Spinal cord (tissue), 10 donors: Measurements from ENCODE around the gene NR2F2. TPM values are rescaled to one million over a fixed set of nuclear protein-coding genes. Genes with fewer than 3 reads are reported as not detected.
A peak's percentile ranks its signal among the peaks of the same experiment; 100 is the strongest.

Source experiments
- DNase-seq, 6 donors: peaks; one replicate each; pipeline versions ENCODE4 v3.0.0 to v3.0.0-alpha.2; 2013 to 2015; ENCODE audit warnings: low spot score in 6 of 6, low read depth in 4 of 6
- H3K27ac ChIP-seq: one replicate; pipeline ENCODE4 v1.5.1; 2013; ENCODE audit warnings: low read depth, low read length, control low read depth
- H3K27me3 ChIP-seq: one replicate; pipeline ENCODE4 v1.6.1; 2013; ENCODE audit warnings: low read length; ENCODE audit not compliant: control insufficient read depth, insufficient read depth
- H3K36me3 ChIP-seq: one replicate; pipeline ENCODE4 v1.6.1; 2013; ENCODE audit warnings: low read length; ENCODE audit not compliant: control insufficient read depth, insufficient read depth
- H3K4me1 ChIP-seq: one replicate; pipeline ENCODE4 v1.6.1; 2013; ENCODE audit warnings: low read length; ENCODE audit not compliant: control insufficient read depth, insufficient read depth
- H3K4me3 ChIP-seq: one replicate; pipeline ENCODE4 v1.5.1; 2013; ENCODE audit warnings: low read depth, low read length, control low read depth
- H3K9me3 ChIP-seq: one replicate; pipeline ENCODE4 v1.6.1; 2013; ENCODE audit warnings: low read length; ENCODE audit not compliant: control insufficient read depth, insufficient read depth
- WGBS: methylation state at CpG from one replicate; pipeline ENCODE4 v1.1.5; 2013; ENCODE audit warnings: missing lambda C conversion rate; ENCODE audit not compliant: insufficient coverage; 5-methylcytosine and 5-hydroxymethylcytosine counted together
- polyA plus RNA-seq, 2 donors: library from polyadenylated mRNA; unstranded; fragments of 120-200 nt; gene quantifications; one replicate each; pipeline ENCODE4 v1.2.1, GENCODE V29; 2013; ENCODE audit not compliant: insufficient read length in 2 of 2
- total RNA-seq, 2 donors: library from RNA; depleted of rRNA in 1 of 2; stranded (reverse); fragments of 120-200 nt in 1 of 2; fragments of >200 nt in 1 of 2; gene quantifications; one replicate each; pipeline versions ENCODE4 v1.2.3 to v1.2.4, GENCODE V29; 2013 to 2014
- donor health status: healthy.

The NR2F2 gene
- total and polyA plus RNA-seq, 4 donors, result 21.4 to 96.9 (median 67.6) TPM

DNA sequence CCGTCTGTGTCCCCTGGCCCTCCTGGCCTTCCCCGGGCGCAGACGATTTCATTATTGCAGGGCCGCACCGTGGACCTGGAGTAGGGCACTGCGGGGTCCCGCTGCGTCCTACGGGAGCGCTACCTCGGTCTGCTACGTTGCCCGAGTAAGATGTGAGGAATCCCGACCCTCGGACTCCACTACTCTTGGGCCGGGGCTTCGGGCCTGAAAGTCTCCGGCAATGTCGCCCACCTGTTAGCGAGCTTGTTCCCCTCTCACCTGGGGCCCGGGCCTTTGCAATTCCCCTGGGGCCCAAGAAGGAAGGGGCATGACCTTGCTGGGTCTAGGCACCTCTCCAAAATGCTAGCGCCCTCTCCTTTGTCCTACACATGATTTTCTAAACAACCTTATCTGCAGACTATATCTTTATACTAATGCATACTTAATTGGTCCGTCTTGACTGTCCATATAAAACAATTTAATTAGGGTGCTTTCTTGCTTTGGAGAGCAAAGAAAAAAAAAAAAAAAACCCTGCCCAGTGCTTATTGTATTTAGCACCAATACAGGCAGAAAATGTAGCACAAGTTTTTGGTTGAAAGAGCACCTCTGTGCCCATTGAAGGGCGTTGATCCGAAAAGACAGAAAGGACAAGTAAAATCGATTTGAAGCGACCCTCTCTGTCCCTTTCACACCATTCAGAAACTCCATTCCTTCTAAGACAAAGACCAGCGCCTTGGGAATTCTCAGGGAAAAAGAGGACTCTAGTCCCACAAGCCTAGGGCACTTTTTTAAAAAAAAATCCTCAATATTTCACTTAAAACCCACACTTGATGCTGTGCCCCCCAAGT lies 7.0 kb upstream of the NR2F2 start:
- Histone ChIP-seq H3K36me3 (no peaks in the 10 kb centered on the region), H3K27me3 (peaks cover 70% of the 10 kb centered on the region), H3K4me1 (peaks cover 44% of the 10 kb centered on the region), H3K9me3 (no peaks in the 10 kb centered on the region), H3K27ac (peak overlapping the region; percentile 94), H3K4me3 (peak overlapping the region; percentile 92)
- 35% methylated on average over 27 of the region's 29 CpGs for WGBS
- DNase-seq, result peak in 2 of 6 donors; percentile 26 to 45

DNA sequence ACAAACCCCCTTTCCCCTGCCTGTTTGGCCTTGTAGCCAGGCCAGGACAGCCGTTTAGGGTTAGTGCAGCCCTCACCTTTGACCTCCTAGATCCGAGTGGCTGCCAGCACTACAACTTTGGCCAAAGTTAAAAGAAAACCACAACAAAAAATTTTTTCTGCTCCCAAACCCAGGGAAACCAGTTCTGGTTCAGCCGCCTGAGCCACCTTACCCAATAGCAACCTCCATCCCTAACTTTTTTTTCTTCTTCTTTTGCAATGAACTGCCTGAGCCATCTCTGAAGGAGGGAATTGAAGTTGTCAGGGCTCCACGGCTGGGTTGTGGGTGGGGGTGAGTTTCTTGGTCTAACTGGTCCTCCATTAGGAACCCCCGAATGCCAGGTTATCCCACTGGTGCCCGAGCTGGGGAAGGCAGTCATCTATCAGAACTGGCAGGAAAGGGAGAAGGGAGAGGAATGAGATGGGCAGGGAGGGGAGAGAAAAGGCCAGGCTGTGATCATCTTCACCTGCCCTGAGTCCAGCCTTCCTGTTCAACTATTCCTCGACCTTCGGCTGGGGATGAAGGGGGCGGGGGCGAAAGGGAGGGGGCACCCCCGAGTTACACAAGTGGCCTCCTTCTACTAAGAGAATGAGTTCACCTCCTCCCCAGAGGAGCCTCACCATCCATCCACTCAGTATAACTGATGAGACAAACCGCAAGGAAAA lies 6.2 kb upstream of the NR2F2 start:
- 36% methylated on average over 6 of the region's 12 CpGs for WGBS
- Histone ChIP-seq H3K4me3 (peak overlapping the region; percentile 92), H3K4me1 (peaks cover 45% of the 10 kb centered on the region), H3K9me3 (no peaks in the 10 kb centered on the region), H3K27me3 (peaks cover 70% of the 10 kb centered on the region), H3K36me3 (no peaks in the 10 kb centered on the region), H3K27ac (peak overlapping the region; percentile 94)
- peak in 3 of 6 donors; percentile 26 to 43 (median 36) for DNase-seq

DNA sequence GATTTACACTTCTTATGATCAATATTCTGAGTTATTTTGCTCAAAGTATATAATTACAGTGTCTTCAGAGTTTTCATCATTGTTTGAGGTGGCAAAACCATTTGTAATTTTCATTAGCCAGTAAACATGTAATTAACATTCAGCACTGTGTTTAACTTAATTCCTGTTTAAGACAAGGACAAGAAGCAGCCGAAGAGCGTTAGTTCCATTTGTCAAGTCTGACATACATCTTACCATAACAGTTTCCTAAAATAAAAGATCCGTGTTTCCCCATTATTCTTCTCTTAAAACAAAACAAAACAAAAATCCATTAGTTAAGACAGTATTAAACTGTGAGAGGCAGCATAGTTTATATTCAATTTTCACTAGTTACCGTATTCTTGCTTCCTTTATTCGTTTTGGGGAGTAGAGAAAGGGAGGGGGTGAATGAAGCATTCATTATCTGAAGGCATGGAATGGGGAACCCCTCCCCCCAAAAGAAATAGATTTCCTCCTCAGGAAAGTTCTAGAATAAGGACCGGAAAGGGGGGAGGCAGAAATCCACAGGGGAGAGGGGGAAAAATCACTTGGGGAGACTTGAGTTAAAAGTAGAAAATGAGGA lies 5.5 kb upstream of the NR2F2 start:
- peak overlapping the region; percentile 92 for H3K4me3 ChIP-seq
- no CpG with 5 or more reads among the region's 6 CpGs for WGBS
- DNase-seq, result peak in 1 of 6 donors; percentile 43
- H3K4me1 ChIP-seq, result peaks cover 48% of the 10 kb centered on the region
- peak overlapping the region; percentile 94 for H3K27ac ChIP-seq
- H3K9me3 ChIP-seq, result no peaks in the 10 kb centered on the region
- no peaks in the 10 kb centered on the region for H3K36me3 ChIP-seq
- H3K27me3 ChIP-seq, result peaks cover 69% of the 10 kb centered on the region

DNA sequence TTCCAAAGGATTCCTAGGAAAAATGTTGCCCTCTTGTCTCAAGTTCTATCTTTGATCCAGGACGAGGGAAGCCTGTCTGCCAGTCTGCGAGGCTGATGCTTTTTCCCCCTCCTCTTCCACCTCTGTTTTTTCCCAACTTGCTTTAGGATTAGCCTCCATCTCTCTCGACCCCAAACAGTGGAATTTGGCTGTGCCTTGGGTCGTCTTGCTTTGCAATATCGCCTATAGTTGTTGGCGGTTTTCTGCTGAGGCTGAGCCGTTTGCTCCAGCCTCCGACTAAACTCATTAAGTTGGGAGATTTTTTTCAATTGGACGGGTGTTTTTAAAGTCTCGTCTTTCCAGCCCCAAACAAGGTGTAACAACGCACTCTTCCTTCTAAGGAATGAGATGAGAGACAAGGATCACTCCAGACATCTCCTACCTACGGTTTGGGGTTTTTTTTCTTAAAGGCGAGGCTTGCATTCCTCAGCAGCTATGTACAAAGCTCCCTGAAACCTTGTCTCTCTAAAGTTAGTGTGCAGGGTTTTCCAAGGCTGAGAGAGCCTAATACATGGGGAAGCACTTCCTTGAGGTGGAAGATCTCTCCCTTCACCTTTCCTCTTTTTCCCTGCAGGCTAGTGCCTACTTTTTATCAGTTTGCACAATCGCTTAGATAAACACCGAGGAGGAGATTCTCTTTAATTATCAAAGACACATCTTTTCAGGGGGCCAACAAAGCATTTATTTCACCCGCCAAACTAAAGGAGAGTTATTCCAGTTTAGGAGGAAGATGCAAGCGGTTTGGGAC lies 4.8 kb upstream of the NR2F2 start:
- Histone ChIP-seq H3K27me3 (peaks cover 63% of the 10 kb centered on the region), H3K27ac (peak overlapping the region; percentile 94), H3K4me1 (peaks cover 47% of the 10 kb centered on the region), H3K36me3 (no peaks in the 10 kb centered on the region), H3K9me3 (no peaks in the 10 kb centered on the region), H3K4me3 (peak overlapping the region; percentile 92)
- peak in 3 of 6 donors; percentile 63 to 73 (median 66) for DNase-seq
- 6% methylated on average over 2 of the region's 17 CpGs for WGBS

DNA sequence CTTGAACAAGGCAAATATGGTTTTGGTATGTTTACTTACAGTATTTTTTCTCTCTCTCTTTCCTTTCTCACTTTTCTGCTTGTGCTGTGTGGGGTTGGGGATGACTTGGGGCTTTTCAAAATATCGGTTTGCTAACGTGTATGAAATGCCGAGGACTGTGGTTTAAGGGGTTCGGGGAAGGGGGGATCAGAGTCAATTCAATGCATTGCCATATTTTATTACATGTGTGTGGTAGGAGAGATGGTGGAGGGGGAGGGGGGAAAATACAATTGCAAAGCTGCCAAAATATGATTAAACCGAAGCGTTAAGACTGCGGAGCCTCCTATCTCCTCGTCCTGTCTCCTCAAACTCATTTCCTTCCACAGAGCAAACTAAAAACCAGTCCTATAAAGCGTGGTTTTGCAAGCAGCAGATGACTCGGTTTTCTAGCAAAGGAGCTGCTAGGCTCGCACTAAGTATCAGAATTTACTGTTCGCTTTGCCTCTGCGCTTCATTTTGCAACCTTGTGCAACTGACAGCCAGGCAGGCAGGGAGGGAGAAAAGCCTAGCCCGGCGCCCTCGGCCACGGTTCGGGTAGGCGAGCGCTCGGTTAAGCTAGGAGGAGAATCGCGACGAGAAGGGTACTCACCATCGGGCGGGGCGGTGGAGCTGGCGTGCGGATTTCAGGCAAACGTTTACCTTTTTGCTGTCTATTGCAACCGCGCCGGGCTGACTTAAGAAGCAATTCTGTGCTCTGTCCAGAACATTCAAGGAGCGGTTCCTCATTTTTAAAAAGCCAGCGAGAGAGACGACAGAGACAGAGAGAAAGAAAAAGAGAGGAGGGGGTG lies 4.0 kb upstream of the NR2F2 start:
- H3K36me3 ChIP-seq, result no peaks in the 10 kb centered on the region
- DNase-seq, result peak in 3 of 6 donors; percentile 79 to 83 (median 80)
- H3K27ac ChIP-seq, result peak overlapping the region; percentile 94
- peak overlapping the region; percentile 92 for H3K4me3 ChIP-seq
- H3K27me3 ChIP-seq, result peaks cover 55% of the 10 kb centered on the region
- WGBS, result 1% methylated on average over 30 of the region's 36 CpGs
- no peaks in the 10 kb centered on the region for H3K9me3 ChIP-seq
- peaks cover 40% of the 10 kb centered on the region for H3K4me1 ChIP-seq

DNA sequence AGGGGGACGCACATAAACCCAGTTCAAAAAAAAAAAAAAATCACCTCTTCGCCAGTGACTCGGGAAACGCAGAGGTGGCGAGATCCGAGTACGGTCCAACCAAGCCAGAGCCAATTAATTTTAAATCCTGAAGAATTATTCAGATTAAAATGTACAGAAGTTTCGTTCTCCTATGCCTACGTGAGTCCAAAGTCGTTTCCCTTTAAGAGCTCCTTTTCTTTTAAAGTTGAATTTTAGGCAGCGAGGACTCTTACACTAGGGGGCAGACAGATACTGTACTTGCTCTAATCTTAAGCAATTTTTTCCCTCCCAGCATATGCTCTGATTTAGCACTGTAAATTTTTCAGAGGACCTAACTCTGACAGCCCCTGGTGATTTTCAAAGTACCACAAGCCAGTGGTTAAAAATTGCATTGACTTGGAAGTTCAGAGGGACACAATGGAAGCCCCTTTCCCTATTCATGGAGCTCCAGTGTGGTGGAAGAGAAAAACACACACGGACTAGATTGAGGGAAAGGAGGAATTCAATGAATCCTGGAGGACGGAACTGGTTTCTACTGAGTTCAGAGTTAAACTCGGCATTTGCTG lies 3.3 kb upstream of the NR2F2 start:
- no peaks in the 10 kb centered on the region for H3K36me3 ChIP-seq
- H3K4me1 ChIP-seq, result peaks cover 36% of the 10 kb centered on the region
- peak in 4 of 6 donors; percentile 81 to 96 (median 89) for DNase-seq
- H3K4me3 ChIP-seq, result peak overlapping the region; percentile 92
- 0% methylated on average over 3 of the region's 14 CpGs for WGBS
- H3K27ac ChIP-seq, result peak overlapping the region; percentile 94
- H3K27me3 ChIP-seq, result peaks cover 48% of the 10 kb centered on the region
- no peaks in the 10 kb centered on the region for H3K9me3 ChIP-seq

DNA sequence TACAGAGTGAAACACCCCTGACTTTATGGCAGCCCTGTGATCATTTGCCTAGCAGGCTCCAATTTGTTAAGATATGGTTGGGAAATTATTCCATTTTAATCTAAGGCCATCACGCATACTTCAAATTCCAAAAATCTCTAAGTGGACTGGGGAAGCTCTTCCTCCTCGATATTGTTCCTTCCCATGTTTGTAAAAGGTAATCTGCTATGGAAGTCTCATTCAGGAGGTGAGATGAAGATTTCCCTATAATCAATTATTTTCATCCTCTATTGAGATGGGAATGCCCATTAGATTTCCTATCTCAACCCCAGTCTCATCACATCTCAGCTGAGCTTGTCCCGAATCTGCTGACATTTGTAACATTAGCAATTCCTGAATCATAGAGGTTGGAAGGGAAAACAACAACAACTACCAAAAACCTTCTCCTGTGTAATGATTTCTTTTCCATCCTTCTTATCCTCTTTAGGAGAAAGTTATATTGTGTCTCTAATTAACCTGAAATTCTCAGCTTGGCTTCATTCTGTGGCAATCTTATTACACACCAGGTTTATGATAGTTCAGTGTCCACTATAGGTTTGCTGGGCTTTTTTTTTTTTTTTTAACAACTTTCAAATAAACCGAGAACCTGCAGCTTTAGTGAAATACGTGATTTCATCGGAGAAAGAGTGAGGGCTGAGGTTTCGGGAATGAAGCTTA lies 2.2 kb upstream of the NR2F2 start:
- H3K36me3 ChIP-seq, result peaks cover 5% of the 10 kb centered on the region
- peaks cover 38% of the 10 kb centered on the region for H3K27me3 ChIP-seq

DNA sequence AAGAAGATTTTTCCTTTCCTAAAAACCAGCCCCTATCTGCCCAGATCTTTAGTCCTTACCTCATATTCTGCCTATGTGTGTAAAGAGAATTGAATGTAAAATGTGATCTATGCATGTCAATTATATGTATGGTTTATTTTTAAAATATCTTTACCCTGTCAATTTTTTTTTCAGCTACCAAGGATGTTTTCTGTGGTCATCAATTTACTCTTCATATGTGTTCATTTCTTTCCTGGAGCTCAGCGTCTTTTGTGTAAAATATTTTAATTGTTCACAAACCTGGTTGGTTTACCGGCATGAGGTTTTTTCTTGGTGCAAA lies 1.7 kb upstream of the NR2F2 start:
- Histone ChIP-seq H3K27ac (peak overlapping the region; percentile 94), H3K36me3 (peaks cover 10% of the 10 kb centered on the region), H3K9me3 (no peaks in the 10 kb centered on the region), H3K4me3 (peak overlapping the region; percentile 92), H3K4me1 (peaks cover 30% of the 10 kb centered on the region), H3K27me3 (peaks cover 37% of the 10 kb centered on the region)
- peak in 1 of 6 donors; percentile 8 for DNase-seq
- no CpG with 5 or more reads among the region's 2 CpGs for WGBS

More for the DNA sequence above, 2.2 kb upstream of the NR2F2 start:
- H3K4me3 ChIP-seq, result peak overlapping the region; percentile 92
- H3K27ac ChIP-seq, result peak overlapping the region; percentile 94
- DNase-seq, result peak in 2 of 6 donors; percentile 9 to 29
- no CpG with 5 or more reads among the region's 7 CpGs for WGBS
- H3K9me3 ChIP-seq, result no peaks in the 10 kb centered on the region
- peaks cover 28% of the 10 kb centered on the region for H3K4me1 ChIP-seq
